Measurements from ENCODE around the gene NLK. TPM values are rescaled to one million over a fixed set of nuclear protein-coding genes. Genes with fewer than 3 reads are reported as not detected.
"Not testable (repeated sequence)": the region's sequence is repeated elsewhere in the genome, so short reads cannot be mapped to it uniquely, and the experiment has no call there.

The NLK gene
- total and polyA plus RNA-seq, 2 donors (not counting 1 experiment from before 2014, with no cell fraction given), result 14.4 to 16.1 TPM

DNA sequence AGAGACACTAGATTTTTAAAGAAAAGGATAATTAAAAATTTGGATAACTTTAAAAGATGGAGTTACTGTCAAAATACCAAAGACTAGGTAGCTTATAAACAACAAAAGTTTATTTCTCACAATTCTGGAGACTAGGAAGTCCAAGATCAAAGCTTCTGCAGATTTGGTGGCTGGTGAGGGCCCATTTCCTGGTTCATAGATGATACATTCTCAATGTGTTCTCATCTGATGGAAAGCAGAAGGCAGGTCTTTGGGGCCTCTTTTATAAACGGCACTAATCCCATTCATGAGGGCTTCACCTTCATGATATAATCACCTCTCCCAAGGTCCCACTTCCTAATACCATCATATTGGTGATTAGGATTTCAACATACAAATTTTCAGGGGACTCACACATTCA is 33.7 kb downstream of the NLK start:
- Histone ChIP-seq H3K9me3 (ENCODE audit: control insufficient read depth, insufficient read depth, low read depth, low read length) (no peaks in the 10 kb centered on the region), H3K4me3 (replicated peaks in 1 of 4; ENCODE audit: control extremely low read depth in 1 of 4, insufficient read depth in 1 of 4, low read depth in 3 of 4, low read length in 4 of 4) (no peak overlapping the region), H3K27ac (ENCODE audit: insufficient read depth, low read length) (no peak overlapping the region), H3K4me1 (ENCODE audit: control insufficient read depth, extremely low read depth, insufficient read depth, low read length) (no peaks in the 10 kb centered on the region), H3K36me3 (ENCODE audit: control insufficient read depth, insufficient read depth, low read length) (no peaks in the 10 kb centered on the region), H3K9ac (ENCODE audit: insufficient read depth, low read length) (no peak overlapping the region), H3K4me2 (ENCODE audit: extremely low read depth, insufficient read depth, low read length) (no peak overlapping the region), H4K20me1 (ENCODE audit: control insufficient read depth, extremely low read depth, insufficient read depth, low read length) (no peaks in the 10 kb centered on the region), H3K79me2 (ENCODE audit: control insufficient read depth, insufficient read depth, low read length) (peaks cover 17% of the 10 kb centered on the region), H3K27me3 (ENCODE audit: control insufficient read depth, insufficient read depth, low read length) (no peaks in the 10 kb centered on the region), H2AFZ (ENCODE audit: low read length) (no peak overlapping the region)
- no peak for DNase-seq (ENCODE audit: low read depth in 2 of 2)
- TF ChIP-seq CTCF (conservative IDR thresholded peaks at IDR 0.05 in 1 of 2, IDR thresholded peaks at IDR 0.05 in 1 of 2; ENCODE audit: low read depth in 1 of 2, low read length in 2 of 2) (no peak), EZH2 (IDR thresholded peaks at IDR 0.05; ENCODE audit: low read length, missing control alignments) (no peak)

- not testable (repeated sequence) for H3K9ac ChIP-seq (ENCODE audit: insufficient read depth, low read length); H2AFZ ChIP-seq (ENCODE audit: low read length); H3K4me1 ChIP-seq (ENCODE audit: control insufficient read depth, extremely low read depth, insufficient read depth, low read length); H3K36me3 ChIP-seq (ENCODE audit: control insufficient read depth, insufficient read depth, low read length); H3K4me3 ChIP-seq (replicated peaks in 1 of 4; ENCODE audit: control extremely low read depth in 1 of 4, insufficient read depth in 1 of 4, low read depth in 3 of 4, low read length in 4 of 4); H3K9me3 ChIP-seq (ENCODE audit: control insufficient read depth, insufficient read depth, low read depth, low read length); H3K27ac ChIP-seq (ENCODE audit: insufficient read depth, low read length); H3K27me3 ChIP-seq (ENCODE audit: control insufficient read depth, insufficient read depth, low read length); H3K4me2 ChIP-seq (ENCODE audit: extremely low read depth, insufficient read depth, low read length); H4K20me1 ChIP-seq (ENCODE audit: control insufficient read depth, extremely low read depth, insufficient read depth, low read length); DNase-seq (ENCODE audit: low read depth in 2 of 2)
- peaks cover 13% of the 10 kb centered on the region for H3K79me2 ChIP-seq (ENCODE audit: control insufficient read depth, insufficient read depth, low read length)
Observed at GRCh38 chr17:28077140-28077539, 34.7 kb downstream of the NLK start.

- H3K4me1 ChIP-seq (ENCODE audit: control insufficient read depth, extremely low read depth, insufficient read depth, low read length), result no peaks in the 10 kb centered on the region
- no peak overlapping the region for H2AFZ ChIP-seq (ENCODE audit: low read length)
- H3K79me2 ChIP-seq (ENCODE audit: control insufficient read depth, insufficient read depth, low read length), result peaks cover 13% of the 10 kb centered on the region
- H3K4me3 ChIP-seq (replicated peaks in 1 of 4; ENCODE audit: control extremely low read depth in 1 of 4, insufficient read depth in 1 of 4, low read depth in 3 of 4, low read length in 4 of 4), result no peak overlapping the region
- H3K9me3 ChIP-seq (ENCODE audit: control insufficient read depth, insufficient read depth, low read depth, low read length), result no peaks in the 10 kb centered on the region
- no peak for DNase-seq (ENCODE audit: low read depth in 2 of 2)
- TF ChIP-seq CTCF (conservative IDR thresholded peaks at IDR 0.05 in 1 of 2, IDR thresholded peaks at IDR 0.05 in 1 of 2; ENCODE audit: low read depth in 1 of 2, low read length in 2 of 2) (no peak), EZH2 (IDR thresholded peaks at IDR 0.05; ENCODE audit: low read length, missing control alignments) (no peak)
- no peak overlapping the region for H3K9ac ChIP-seq (ENCODE audit: insufficient read depth, low read length)
- H3K27me3 ChIP-seq (ENCODE audit: control insufficient read depth, insufficient read depth, low read length), result no peaks in the 10 kb centered on the region
- H3K36me3 ChIP-seq (ENCODE audit: control insufficient read depth, insufficient read depth, low read length), result no peaks in the 10 kb centered on the region
- H3K27ac ChIP-seq (ENCODE audit: insufficient read depth, low read length), result no peak overlapping the region
- no peaks in the 10 kb centered on the region for H4K20me1 ChIP-seq (ENCODE audit: control insufficient read depth, extremely low read depth, insufficient read depth, low read length)
- H3K4me2 ChIP-seq (ENCODE audit: extremely low read depth, insufficient read depth, low read length), result no peak overlapping the region
Observed at GRCh38 chr17:28078341-28079229, 36.1 kb downstream of the NLK start.

All from fibroblast of lung (primary cell).